Loucy (cell line): ENCODE results near the gene OR2F1.

Experiments
- H2AFZ ChIP-seq: fragments of 200-600 bp; sonication (generic); 2 replicates; pipeline ENCODE4 v1.6.0; 2016; ENCODE audit warnings: antibody characterized with exemption, mild to moderate bottlenecking, low read length, moderate library complexity
- H3F3A ChIP-seq: fragments of 200-600 bp; 2 replicates; pipeline ENCODE4 v1.6.0; 2016; ENCODE audit warnings: antibody characterized with exemption, low read depth, mild to moderate bottlenecking
- H3K27me3 ChIP-seq: fragments of 200-600 bp; sonication (generic); 2 replicates; pipeline ENCODE4 v1.6.1; 2014; ENCODE audit warnings: low read length, mild to moderate bottlenecking; ENCODE audit not compliant: insufficient read depth, poor library complexity, severe bottlenecking
- H3K36me3 ChIP-seq: fragments of 200-600 bp; sonication (generic); 2 replicates; pipeline ENCODE4 v1.6.1; 2016; ENCODE audit warnings: low read length; ENCODE audit not compliant: insufficient read depth
- H3K4me1 ChIP-seq: fragments of 200-600 bp; sonication (generic); 2 replicates; pipeline ENCODE4 v1.5.1; 2014; ENCODE audit warnings: low read length, mild to moderate bottlenecking; ENCODE audit not compliant: insufficient read depth, poor library complexity, severe bottlenecking
- H3K4me2 ChIP-seq: fragments of 200-600 bp; sonication (generic); 2 replicates; pipeline ENCODE4 v1.6.0; 2014; ENCODE audit warnings: antibody characterized with exemption, low read length, low read depth, mild to moderate bottlenecking; ENCODE audit not compliant: poor library complexity, severe bottlenecking
- H3K4me3 ChIP-seq: fragments of 200-600 bp; sonication (generic); 2 replicates; pipeline ENCODE4 v1.5.1; 2014; ENCODE audit warnings: low read length, mild to moderate bottlenecking, mixed read lengths; ENCODE audit not compliant: poor library complexity, severe bottlenecking
- H3K79me2 ChIP-seq: fragments of 200-600 bp; sonication (generic); 2 replicates; pipeline ENCODE4 v1.6.1; 2014; ENCODE audit warnings: low read length; ENCODE audit not compliant: insufficient read depth
- H3K9ac ChIP-seq: fragments of 200-600 bp; sonication (generic); 2 replicates; pipeline ENCODE4 v1.6.0; 2014; ENCODE audit warnings: mild to moderate bottlenecking, low read depth, low read length, moderate library complexity; ENCODE audit not compliant: poor library complexity, severe bottlenecking
- H3K9me2 ChIP-seq: fragments of 200-600 bp; sonication (generic); replicated peaks from 2 replicates; pipeline ENCODE4 v1.6.1; 2016; ENCODE audit warnings: low read depth, low read length, mixed read lengths
- H3K9me3 ChIP-seq: fragments of 200-600 bp; sonication (generic); 2 replicates; pipeline ENCODE4 v1.6.1; 2014; ENCODE audit warnings: mild to moderate bottlenecking, antibody characterized with exemption, low read length, low read depth; ENCODE audit not compliant: insufficient read depth
- H4K20me1 ChIP-seq: fragments of 200-600 bp; sonication (generic); 2 replicates; pipeline ENCODE4 v1.6.0; 2014; ENCODE audit warnings: antibody characterized with exemption, low read length, mild to moderate bottlenecking; ENCODE audit not compliant: insufficient read depth, poor library complexity, severe bottlenecking
- CTCF ChIP-seq: fragments of 200-600 bp; sonication (generic); conservative IDR thresholded peaks from 2 replicates; pipeline ENCODE4 v1.5.1; 2014; ENCODE audit warnings: mild to moderate bottlenecking, antibody characterized with exemption, low read length
- EZH2phosphoT487 ChIP-seq: fragments of 200-600 bp; IDR thresholded peaks from 2 replicates; pipeline ENCODE4 v1.6.1; 2018; ENCODE audit warnings: antibody characterized with exemption, mild to moderate bottlenecking, moderate library complexity, borderline replicate concordance

Gene OR2F1

DNA sequence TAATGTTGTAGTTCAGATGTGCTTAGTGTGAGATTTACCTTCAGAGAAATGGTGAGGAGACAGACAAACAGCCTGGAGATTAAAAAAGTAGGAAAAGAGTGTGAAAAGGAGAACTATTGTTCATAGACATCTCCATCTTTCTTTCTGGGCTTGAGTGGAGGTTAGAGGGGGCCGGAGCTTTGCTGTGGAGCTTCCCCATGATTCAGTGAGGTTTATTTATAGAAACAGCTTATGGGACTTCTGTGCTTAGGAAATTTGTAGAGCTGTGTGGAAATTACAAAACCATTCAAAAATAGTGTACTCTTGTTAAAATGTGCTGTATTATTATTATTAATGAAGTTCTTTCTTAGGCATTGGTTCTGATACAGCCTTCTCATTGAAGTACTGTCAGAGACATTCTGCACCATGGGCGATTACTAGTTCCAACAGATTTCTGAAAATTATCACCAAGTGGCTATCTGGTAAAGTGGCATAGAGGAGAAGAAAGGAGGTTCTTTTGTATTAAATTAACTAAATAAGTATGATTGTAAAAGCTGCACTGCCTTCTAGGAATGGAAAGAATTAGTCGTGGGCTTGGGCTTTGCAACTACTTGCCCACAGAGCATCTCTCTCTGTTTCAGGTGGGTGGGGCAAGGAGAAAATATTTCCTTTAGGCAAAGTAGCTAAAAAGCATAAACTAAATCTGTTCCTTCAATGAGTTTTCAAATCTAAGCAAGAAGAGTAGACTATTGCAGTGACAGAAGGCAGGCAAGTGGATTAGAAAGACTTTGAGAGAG is 44.0 kb upstream of the OR2F1 start:
- H3K79me2 ChIP-seq, result no peaks in the 10 kb centered on the region
- no peaks in the 10 kb centered on the region for H4K20me1 ChIP-seq
- H3K36me3 ChIP-seq, result no peaks in the 10 kb centered on the region
- H3K27me3 ChIP-seq, result no peaks in the 10 kb centered on the region
- H2AFZ ChIP-seq, result no peak overlapping the region
- no peaks in the 10 kb centered on the region for H3K9me2 ChIP-seq
- TF ChIP-seq EZH2phosphoT487 (no peak), CTCF (no peak)
- no peaks in the 10 kb centered on the region for H3F3A ChIP-seq
- H3K9me3 ChIP-seq, result no peaks in the 10 kb centered on the region
- H3K9ac ChIP-seq, result no peak overlapping the region
- H3K4me3 ChIP-seq, result no peak overlapping the region
- no peak overlapping the region for H3K4me2 ChIP-seq
- no peaks in the 10 kb centered on the region for H3K4me1 ChIP-seq

- Histone ChIP-seq H2AFZ (no peak overlapping the region), H3K36me3 (no peaks in the 10 kb centered on the region)
Measured at GRCh38 chr7:143913945-143914615, 40.6 kb upstream of the OR2F1 start.

DNA sequence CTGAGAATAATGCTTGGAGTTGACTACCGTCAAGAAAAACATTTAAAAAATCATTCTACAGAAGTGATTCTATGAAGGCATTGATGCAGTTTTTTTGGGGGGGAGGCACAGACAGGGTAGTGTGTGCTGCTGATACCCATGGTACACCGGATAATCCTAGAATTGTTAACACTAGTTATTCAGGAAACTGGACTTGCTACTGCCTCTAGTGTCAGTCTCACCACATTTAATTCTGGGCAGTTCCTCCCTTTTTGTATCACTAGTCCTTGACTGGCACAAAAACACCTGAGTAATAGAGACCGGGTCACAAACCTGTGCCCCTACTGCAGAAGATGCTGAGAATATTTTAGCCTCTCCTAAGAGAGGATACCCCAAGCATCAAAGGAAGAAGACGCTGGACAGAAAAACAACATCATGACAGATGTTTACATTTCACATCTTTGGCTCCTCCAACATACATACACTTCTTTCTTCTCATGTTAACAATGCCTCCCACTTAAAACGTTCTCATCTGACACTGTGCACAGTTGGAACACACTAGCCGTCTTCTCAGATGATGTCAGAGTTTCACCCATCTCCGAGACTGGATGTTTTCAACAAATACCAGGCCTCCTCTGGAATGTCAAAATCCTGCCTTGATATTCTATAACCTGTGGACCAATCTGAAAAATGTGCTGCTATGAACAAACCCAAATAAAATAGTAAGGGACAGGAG is 39.5 kb upstream of the OR2F1 start:
- H3K27me3 ChIP-seq, result no peaks in the 10 kb centered on the region
- H3K4me2 ChIP-seq, result no peak overlapping the region
- H3K79me2 ChIP-seq, result no peaks in the 10 kb centered on the region
- H4K20me1 ChIP-seq, result no peaks in the 10 kb centered on the region
- H3K9ac ChIP-seq, result no peak overlapping the region
- TF ChIP-seq CTCF (peak; percentile 31), EZH2phosphoT487 (no peak)
- H3K9me3 ChIP-seq, result no peaks in the 10 kb centered on the region
- no peaks in the 10 kb centered on the region for H3K36me3 ChIP-seq
- H3K4me3 ChIP-seq, result no peak overlapping the region
- H2AFZ ChIP-seq, result no peak overlapping the region
- H3F3A ChIP-seq, result no peaks in the 10 kb centered on the region
- H3K4me1 ChIP-seq, result no peaks in the 10 kb centered on the region
- no peaks in the 10 kb centered on the region for H3K9me2 ChIP-seq

More at GRCh38 chr7:143913945-143914615, 40.6 kb upstream of the OR2F1 start:
- TF ChIP-seq EZH2phosphoT487 (no peak), CTCF (no peak)
- no peaks in the 10 kb centered on the region for H3K27me3 ChIP-seq
- no peaks in the 10 kb centered on the region for H3F3A ChIP-seq
- no peak overlapping the region for H3K4me2 ChIP-seq
- H3K9me2 ChIP-seq, result no peaks in the 10 kb centered on the region
- H3K4me1 ChIP-seq, result no peaks in the 10 kb centered on the region
- no peaks in the 10 kb centered on the region for H3K9me3 ChIP-seq
- no peak overlapping the region for H3K4me3 ChIP-seq
- no peaks in the 10 kb centered on the region for H4K20me1 ChIP-seq
- H3K9ac ChIP-seq, result no peak overlapping the region
- H3K79me2 ChIP-seq, result no peaks in the 10 kb centered on the region
